Spleen (tissue), 11 donors: Measurements from ENCODE around the gene LRRC3B. TPM values are rescaled to one million over a fixed set of nuclear protein-coding genes. Genes with fewer than 3 reads are reported as not detected.

Experiments used
- DNase-seq: peaks from one replicate; pipeline ENCODE4 v3.0.0-alpha.2; 2020
- H3K27ac ChIP-seq, 8 donors: fragments of 200-600 bp; sonication (generic) in 7 of 8; 1 replicate in 4 of 8; 2 replicates in 4 of 8; pipeline versions ENCODE4 v1.5.0 to v1.8.0; 2016 to 2021; ENCODE audit warnings: inconsistent platforms in 4 of 8, mild to moderate bottlenecking in 4 of 8, moderate library complexity in 1 of 8
- H3K27me3 ChIP-seq, 7 donors: fragments of 200-600 bp; sonication (generic) in 6 of 7; replicated peaks in 1 of 7; 1 replicate in 4 of 7; 2 replicates in 3 of 7; pipeline versions ENCODE4 v1.5.0 to v1.8.0; 2016 to 2021; ENCODE audit warnings: inconsistent platforms in 3 of 7, mild to moderate bottlenecking in 1 of 7
- H3K36me3 ChIP-seq, 6 donors: fragments of 200-600 bp; sonication (generic) in 5 of 6; 1 replicate in 4 of 6; 2 replicates in 2 of 6; pipeline versions ENCODE4 v1.5.0 to v1.8.0; 2016 to 2021; ENCODE audit warnings: inconsistent platforms in 2 of 6
- H3K4me1 ChIP-seq, 6 donors: fragments of 200-600 bp; sonication (generic) in 5 of 6; 1 replicate in 3 of 6; 2 replicates in 3 of 6; pipeline versions ENCODE4 v1.5.0 to v1.8.0; 2016 to 2021; ENCODE audit warnings: inconsistent platforms in 3 of 6
- H3K4me3 ChIP-seq, 8 donors: fragments of 200-600 bp; sonication (generic) in 7 of 8; 1 replicate in 4 of 8; 2 replicates in 4 of 8; pipeline versions ENCODE4 v1.5.0 to v1.8.0; 2016 to 2021; ENCODE audit warnings: inconsistent platforms in 4 of 8, mild to moderate bottlenecking in 4 of 8, moderate library complexity in 2 of 8
- H3K9me3 ChIP-seq, 8 donors: fragments of 200-600 bp; sonication (generic) in 7 of 8; 1 replicate in 4 of 8; 2 replicates in 4 of 8; pipeline versions ENCODE4 v1.5.0 to v1.8.0; 2016 to 2021; ENCODE audit warnings: inconsistent platforms in 4 of 8
- CTCF ChIP-seq, 11 experiments: fragments of 200-600 bp in 7 of 11; fragments of 450-650 bp in 4 of 11; sonication (generic) in 4 of 11; IDR thresholded peaks in 8 of 11; conservative IDR thresholded peaks in 3 of 11; 1 replicate in 7 of 11; 2 replicates in 4 of 11; pipeline versions ENCODE4 v1.4.0 to v1.8.0; 2016 to 2021; ENCODE audit warnings: antibody characterized with exemption in 11 of 11, inconsistent platforms in 4 of 11, mild to moderate bottlenecking in 1 of 11
- POLR2A ChIP-seq, 3 donors: fragments of 450-650 bp; IDR thresholded peaks; one replicate each; pipeline ENCODE4 v1.5.1; 2017; ENCODE audit warnings: antibody characterized with exemption in 3 of 3, mild to moderate bottlenecking in 1 of 3
- POLR2AphosphoS5 ChIP-seq, 3 donors: sonication (generic); formaldehyde crosslinking; IDR thresholded peaks; one replicate each; pipeline ENCODE4 v1.5.1; 2017; ENCODE audit warnings: antibody characterized with exemption in 3 of 3
- WGBS, 5 donors: extraction: QIAGEN DNeasy Blood & Tissue Kit in 3 of 5; methylation state at CpG; one replicate each; pipeline versions ENCODE4 v1.1.5 to v1.1.7; 2013 to 2018; 5-methylcytosine and 5-hydroxymethylcytosine counted together
- intact Hi-C: fragments of 100-400 bp; cut with DNase I; formaldehyde crosslinking; loops from one replicate; pipeline ENCODE4 v1.15.0; 2023; ENCODE audit warnings: low total_unique reads
- polyA plus RNA-seq, 3 donors: library from polyadenylated mRNA; stranded (reverse); fragments of 200-250 nt; gene quantifications; one replicate each; pipeline ENCODE4 v1.2.1, GENCODE V29; 2013
- total RNA-seq, 7 donors: library from RNA; depleted of rRNA in 3 of 7; stranded (reverse); fragments of >200 nt in 3 of 7; fragmentation: NEBNext Ultra II Directional in 4 of 7; extraction: Animal tissue kit (Norgen Biotek cat#: 25700) in 4 of 7; gene quantifications; one replicate each; pipeline versions ENCODE4 v1.1.0 to v1.2.1, GENCODE V29; 2016 to 2021
- donor health status: healthy with polysubstance abuse.
- donor health status: DM: no; HTN: no; CAD: no; lungs with moderate emphysema.
- donor health status: DM: no; HTN: no; CAD: no.
- donor health status: Bipolar disorder and iron deficiency.
- donor health status: healthy.
- donor health status: DM: no; HTN: no; CAD: no.
- donor health status: DM: yes; HTN: yes; CAD: no.

The LRRC3B gene
- total and polyA plus RNA-seq, 10 donors = 0.05 TPM; not detected in 9

- H3K36me3 ChIP-seq = no peaks in the 10 kb centered on the region
- 42 to 54% (median 46%) methylated on average over 1 of the region's 1 CpG for WGBS, 5 donors
- no peak overlapping the region for H3K4me3 ChIP-seq
- no peak for DNase-seq
- no peak overlapping the region for H3K27ac ChIP-seq
- intact Hi-C loops = no loop called here
- H3K27me3 ChIP-seq = no peaks in the 10 kb centered on the region
- no peak for TF ChIP-seq POLR2AphosphoS5 (IDR thresholded peaks at IDR 0.05)
- no peak for TF ChIP-seq CTCF (IDR thresholded peaks at IDR 0.05 in 8 of 11, conservative IDR thresholded peaks at IDR 0.05 in 3 of 11)
- TF ChIP-seq POLR2A (IDR thresholded peaks at IDR 0.05) = no peak
- no peaks in the 10 kb centered on the region for H3K9me3 ChIP-seq
- H3K4me1 ChIP-seq = no peaks in the 10 kb centered on the region
Measured at GRCh38 chr3:26631390-26631738, 8.8 kb downstream of the LRRC3B start.

GRCh38 chr3:26634601-26635000 is 12.0 kb downstream of the LRRC3B start:
- no peaks in the 10 kb centered on the region for H3K27me3 ChIP-seq

GRCh38 chr3:26636096-26636727 is 13.6 kb downstream of the LRRC3B start:
- no peak for DNase-seq
- Histone ChIP-seq H3K27me3 (no peaks in the 10 kb centered on the region), H3K36me3 (no peaks in the 10 kb centered on the region), H3K9me3 (no peaks in the 10 kb centered on the region), H3K4me1 (no peaks in the 10 kb centered on the region), H3K27ac (no peak overlapping the region), H3K4me3 (no peak overlapping the region)
- TF ChIP-seq POLR2AphosphoS5 (IDR thresholded peaks at IDR 0.05) (no peak), CTCF (IDR thresholded peaks at IDR 0.05 in 8 of 11, conservative IDR thresholded peaks at IDR 0.05 in 3 of 11) (no peak), POLR2A (IDR thresholded peaks at IDR 0.05) (no peak)
- intact Hi-C loops = no loop called here
- WGBS, 5 donors = 89 to 100% (median 96%) methylated on average over 1 of the region's 1 CpG

More at GRCh38 chr3:26634601-26635000, 12.0 kb downstream of the LRRC3B start:
- Histone ChIP-seq H3K9me3 (no peaks in the 10 kb centered on the region), H3K27ac (no peak overlapping the region), H3K4me1 (no peaks in the 10 kb centered on the region), H3K4me3 (no peak overlapping the region), H3K36me3 (no peaks in the 10 kb centered on the region)
- no peak for DNase-seq
- intact Hi-C loops = no loop called here
- 71 to 78% (median 74%) methylated on average over 5 of the region's 5 CpGs for WGBS, 5 donors
- no peak for TF ChIP-seq POLR2AphosphoS5 (IDR thresholded peaks at IDR 0.05)
- no peak for TF ChIP-seq CTCF (IDR thresholded peaks at IDR 0.05 in 8 of 11, conservative IDR thresholded peaks at IDR 0.05 in 3 of 11)
- no peak for TF ChIP-seq POLR2A (IDR thresholded peaks at IDR 0.05)

- TF ChIP-seq POLR2AphosphoS5 (IDR thresholded peaks at IDR 0.05) (no peak), POLR2A (IDR thresholded peaks at IDR 0.05) (no peak), CTCF (IDR thresholded peaks at IDR 0.05 in 8 of 11, conservative IDR thresholded peaks at IDR 0.05 in 3 of 11) (no peak)
- Histone ChIP-seq H3K27ac (no peak overlapping the region), H3K4me3 (no peak overlapping the region), H3K27me3 (no peaks in the 10 kb centered on the region), H3K9me3 (no peaks in the 10 kb centered on the region), H3K4me1 (no peaks in the 10 kb centered on the region), H3K36me3 (no peaks in the 10 kb centered on the region)
- intact Hi-C loops = no loop called here
- no peak for DNase-seq
Measured at GRCh38 chr3:26637698-26638097, 15.1 kb downstream of the LRRC3B start.
